Brain microvascular endothelial cell (primary cell): ENCODE results near the gene BID.

Experiments used
- DNase-seq: peaks from one replicate; pipeline ENCODE4 v3.0.0-alpha.2; 2020
- H3K27ac ChIP-seq: fragments of 250-450 bp; sonication (Bioruptor Pico); 2 replicates; pipeline ENCODE4 v1.5.1; 2020; ENCODE audit warnings: mild to moderate bottlenecking, moderate library complexity
- H3K27me3 ChIP-seq: fragments of 250-450 bp; sonication (Bioruptor Pico); replicated peaks from 2 replicates; pipeline ENCODE4 v1.5.1; 2020; ENCODE audit warnings: mild to moderate bottlenecking
- H3K36me3 ChIP-seq: fragments of 250-450 bp; sonication (Bioruptor Pico); replicated peaks from 2 replicates; pipeline ENCODE4 v1.5.1; 2020; ENCODE audit warnings: mild to moderate bottlenecking
- H3K4me3 ChIP-seq: 2 replicates; pipeline ENCODE4 v1.5.1; 2011; ENCODE audit warnings: low read depth, mild to moderate bottlenecking, control low read depth, low read length, moderate library complexity
- CTCF ChIP-seq: IDR thresholded peaks from 2 replicates; pipeline ENCODE4 v1.5.1; 2011; ENCODE audit warnings: low read depth, mild to moderate bottlenecking, moderate library complexity, low read length, control low read depth, inconsistent platforms; ENCODE audit errors: missing control alignments
- in situ Hi-C: cut with HindIII; loops from 2 replicates; pipeline ENCODE4 v1.10.0; 2017; ENCODE audit warnings: low sequenced_read_pairs, low pct_ligation_motif_present

BID gene

GRCh38 chr22:17773606-17774205 is 563 bp downstream of the BID start:
- Histone ChIP-seq H3K4me3 (peak overlapping the region; percentile 62), H3K27me3 (no peaks in the 10 kb centered on the region), H3K27ac (no peak overlapping the region), H3K36me3 (no peaks in the 10 kb centered on the region)
- no peak for DNase-seq
- TF ChIP-seq CTCF: no peak
- in situ Hi-C loops: no loop called here

GRCh38 chr22:17772958-17773605 is 1.2 kb downstream of the BID start:
- no peak for TF ChIP-seq CTCF
- Histone ChIP-seq H3K27ac (no peak overlapping the region), H3K36me3 (no peaks in the 10 kb centered on the region), H3K27me3 (no peaks in the 10 kb centered on the region), H3K4me3 (peak overlapping the region; percentile 62)
- in situ Hi-C loops: no loop called here
- no peak for DNase-seq

GRCh38 chr22:17772249-17772957 is 1.9 kb downstream of the BID start:
- no peak overlapping the region for H3K27ac ChIP-seq
- H3K36me3 ChIP-seq: no peaks in the 10 kb centered on the region
- no peak for TF ChIP-seq CTCF
- H3K27me3 ChIP-seq: no peaks in the 10 kb centered on the region
- DNase-seq: no peak
- H3K4me3 ChIP-seq: peak overlapping the region; percentile 62
- in situ Hi-C loops: no loop called here

- no peak for DNase-seq
Measured at GRCh38 chr22:17770180-17771077, 3.8 kb downstream of the BID start.

GRCh38 chr22:17769716-17770082 is 4.6 kb downstream of the BID start:
- no peaks in the 10 kb centered on the region for H3K27me3 ChIP-seq
- in situ Hi-C loops: no loop called here
- DNase-seq: no peak
- no peak for TF ChIP-seq CTCF
- H3K36me3 ChIP-seq: no peaks in the 10 kb centered on the region
- H3K27ac ChIP-seq: no peak overlapping the region
- no peak overlapping the region for H3K4me3 ChIP-seq

More at GRCh38 chr22:17770180-17771077, 3.8 kb downstream of the BID start:
- no peak for TF ChIP-seq CTCF
- Histone ChIP-seq H3K27me3 (no peaks in the 10 kb centered on the region), H3K27ac (no peak overlapping the region), H3K4me3 (no peak overlapping the region), H3K36me3 (no peaks in the 10 kb centered on the region)
- in situ Hi-C loops: no loop called here
